K562 (cell line): ENCODE data around the gene RIC3. TPM values are rescaled to one million over a fixed set of nuclear protein-coding genes. Genes with fewer than 3 reads are reported as not detected.

Experiments used
- ATAC-seq: fragments of 200-7000 bp; cut with Tn5 transposase; 3 replicates; pipeline ENCODE4 v1.9.1; 2020; ENCODE audit warnings: moderate library complexity
- BruUV-seq: library from RNA; stranded (reverse); fragments of 400-500 nt; replicated peaks from 2 replicates; lab custom pipeline; 2021; lab: Mats Ljungman, UMichigan
- CTCF ChIA-PET: fragments of 300-600 bp; formaldehyde crosslinking; extraction: SDS; loops from one replicate; lab custom pipeline; 2021; ENCODE audit warnings: low intra/inter-chr PET ratio; lab: Yijun Ruan, JAX
- POLR2A ChIA-PET: fragments of 300-600, 350-650 bp; sonication (Branson Sonifier 250); formaldehyde crosslinking; extraction: SDS; loops from one replicate; lab custom pipeline; 2021; ENCODE audit warnings: antibody characterized with exemption, inconsistent platforms; lab: Yijun Ruan, JAX
- DNase-seq, 4 experiments: peaks; one replicate each; pipeline versions ENCODE4 v3.0.0 to v3.0.0-alpha.2; 2011 to 2018; ENCODE audit warnings: low spot score in 3 of 4, mixed read lengths in 3 of 4; ENCODE audit errors: extremely low read depth in 1 of 4
- FAIRE-seq: peaks from 2 replicates; lab custom pipeline; 2011; peaks lifted over from hg19 to GRCh38; lab: Jason Lieb, UNC
- H2AFZ ChIP-seq: 2 replicates; pipeline ENCODE4 v1.6.0; 2011; ENCODE audit warnings: low read depth, low read length, control low read depth, inconsistent platforms
- H3K27ac ChIP-seq: fragments of 200-600 bp; 3 replicates; pipeline ENCODE4 v1.8.0; 2011; ENCODE audit warnings: low read depth, mild to moderate bottlenecking, control low read depth, inconsistent platforms, low read length, moderate library complexity, mixed read lengths; ENCODE audit errors: extremely low read depth
- H3K27me3 ChIP-seq, 2 experiments: fragments of 300-600 bp in 1 of 2; 2 replicates in 1 of 2; 3 replicates in 1 of 2; pipeline versions ENCODE4 v1.6.0 to v1.8.0; 2011; ENCODE audit warnings: inconsistent platforms in 2 of 2, low read length in 2 of 2, mild to moderate bottlenecking in 1 of 2, mixed read lengths in 1 of 2, moderate library complexity in 1 of 2; ENCODE audit not compliant: control insufficient read depth in 2 of 2, insufficient read depth in 2 of 2
- H3K36me3 ChIP-seq: fragments of 300-600 bp; 3 replicates; pipeline ENCODE4 v1.8.0; 2011; ENCODE audit warnings: mild to moderate bottlenecking, low read length, inconsistent platforms; ENCODE audit not compliant: control insufficient read depth, insufficient read depth
- H3K4me1 ChIP-seq, 2 experiments: fragments of 200-600 bp in 1 of 2; replicated peaks in 1 of 2; 2 replicates in 1 of 2; 3 replicates in 1 of 2; pipeline versions ENCODE4 v1.5.1 to v1.8.0; 2011; ENCODE audit warnings: inconsistent platforms in 2 of 2, low read length in 2 of 2, mild to moderate bottlenecking in 1 of 2, mixed read lengths in 1 of 2, moderate library complexity in 1 of 2; ENCODE audit not compliant: control insufficient read depth in 2 of 2, insufficient read depth in 2 of 2
- H3K4me2 ChIP-seq: 2 replicates; pipeline ENCODE4 v1.6.1; 2011; ENCODE audit warnings: low read length, control low read depth, inconsistent platforms, mixed read lengths; ENCODE audit not compliant: insufficient read depth
- H3K4me3 ChIP-seq: fragments of 200-600 bp; sonication (generic), shearing (Covaris generic); 2 replicates; pipeline ENCODE4 v1.5.1; 2016; ENCODE audit warnings: control low read depth, inconsistent platforms
- H3K79me2 ChIP-seq: fragments of 200-600 bp; 3 replicates; pipeline ENCODE4 v1.8.0; 2011; ENCODE audit warnings: low read length, inconsistent platforms; ENCODE audit not compliant: control insufficient read depth, insufficient read depth
- H3K9ac ChIP-seq, 2 experiments: 2 replicates each; pipeline versions ENCODE4 v1.6.0 to v1.6.1; 2011; ENCODE audit warnings: low read depth in 2 of 2, low read length in 2 of 2, control low read depth in 1 of 2, inconsistent platforms in 1 of 2, mild to moderate bottlenecking in 1 of 2, mixed read lengths in 1 of 2; ENCODE audit not compliant: insufficient read depth in 1 of 2
- H3K9me1 ChIP-seq: one replicate; pipeline ENCODE4 v1.6.0; 2011; ENCODE audit warnings: inconsistent platforms, mild to moderate bottlenecking, low read length, moderate library complexity; ENCODE audit not compliant: control insufficient read depth, insufficient read depth
- H3K9me3 ChIP-seq: replicated peaks from 2 replicates; pipeline ENCODE4 v1.5.1; 2011; ENCODE audit warnings: low read depth, low read length, inconsistent platforms; ENCODE audit not compliant: control insufficient read depth, insufficient read depth
- H4K20me1 ChIP-seq: replicated peaks from 2 replicates; pipeline ENCODE4 v1.6.1; 2011; ENCODE audit warnings: low read length, inconsistent platforms, mixed read lengths; ENCODE audit not compliant: control insufficient read depth, insufficient read depth
- ARNT ChIP-seq, 2 experiments: fragments of 450-650 bp; IDR thresholded peaks; 2 replicates each; pipeline ENCODE4 v1.6.1; 2016; ENCODE audit warnings: mild to moderate bottlenecking in 1 of 2
- ATF3 ChIP-seq, 2 experiments: fragments of 450-650 bp in 1 of 2; sonication (generic) in 1 of 2; formaldehyde crosslinking in 1 of 2; IDR thresholded peaks in 1 of 2; conservative IDR thresholded peaks in 1 of 2; 2 replicates each; pipeline versions ENCODE4 v1.6.1 to v1.8.1; 2016 to 2023; ENCODE audit warnings: mild to moderate bottlenecking in 2 of 2, moderate library complexity in 2 of 2, inconsistent platforms in 1 of 2, missing genetic modification reagents in 1 of 2
- BRD9 ChIP-seq: fragments of 450-650 bp; IDR thresholded peaks from 2 replicates; pipeline ENCODE4 v1.6.1; 2018; ENCODE audit warnings: low read depth; ENCODE audit not compliant: partially characterized antibody
- GTF2F1 ChIP-seq: IDR thresholded peaks from 2 replicates; pipeline ENCODE4 v1.6.1; 2011; ENCODE audit warnings: low read depth, low read length, improper control_type of control experiment
- HDAC8 ChIP-seq: fragments of 450-650 bp; IDR thresholded peaks from 2 replicates; pipeline ENCODE4 v1.6.1; 2016; ENCODE audit warnings: mild to moderate bottlenecking, missing genetic modification characterization, moderate library complexity, missing compliant biosample characterization
- MAFK ChIP-seq: IDR thresholded peaks from 2 replicates; pipeline ENCODE4 v1.6.1; 2011; ENCODE audit warnings: low read length, improper control_type of control experiment
- MAX ChIP-seq: sonication (generic); formaldehyde crosslinking; IDR thresholded peaks from 2 replicates; pipeline ENCODE4 v1.9.0; 2022; ENCODE audit warnings: mild to moderate bottlenecking, missing genetic modification reagents
- NFE2L1 ChIP-seq: fragments of 450-650 bp; IDR thresholded peaks from 2 replicates; pipeline ENCODE4 v1.6.1; 2016; ENCODE audit warnings: missing genetic modification characterization, low read depth, mild to moderate bottlenecking, missing compliant biosample characterization, moderate library complexity, borderline replicate concordance
- POLR3G ChIP-seq: IDR thresholded peaks from 2 replicates; pipeline ENCODE4 v1.6.1; 2011; ENCODE audit not compliant: insufficient read length, insufficient replicate concordance; ENCODE audit errors: extremely low read depth
- RAD51 ChIP-seq: fragments of 450-650 bp; IDR thresholded peaks from 2 replicates; pipeline ENCODE4 v1.7.1; 2016; ENCODE audit warnings: low read depth, mild to moderate bottlenecking, borderline replicate concordance
- RBM17 ChIP-seq: fragments of 200-400 bp; formaldehyde crosslinking; IDR thresholded peaks from 2 replicates; pipeline ENCODE4 v1.6.1; 2017; ENCODE audit warnings: low read depth, mild to moderate bottlenecking, low read length, borderline replicate concordance
- U2AF2 ChIP-seq: fragments of 200-400 bp; formaldehyde crosslinking; optimal IDR thresholded peaks from 2 replicates; pipeline ENCODE3; 2017; ENCODE audit warnings: low read depth, mild to moderate bottlenecking, low read length
- YBX1 ChIP-seq: fragments of 450-650 bp; IDR thresholded peaks from 2 replicates; pipeline ENCODE4 v1.7.1; 2016; ENCODE audit warnings: mild to moderate bottlenecking
- ZEB2 ChIP-seq: fragments of 450-650 bp; IDR thresholded peaks from 2 replicates; pipeline ENCODE4 v1.6.1; 2016
- ZNF766 ChIP-seq: fragments of 200-800 bp; sonication (Bioruptor generic); conservative IDR thresholded peaks from 2 replicates; pipeline ENCODE4 v1.6.1; 2016; ENCODE audit warnings: missing genetic modification characterization, missing compliant biosample characterization
- WGBS: fragments of 100-300 bp; shearing (Covaris generic); methylation state at CpG from one replicate; pipeline ENCODE4 v1.1.6; 2016; ENCODE audit warnings: low coverage, mixed read lengths; ENCODE audit not compliant: insufficient coverage; ENCODE audit errors: missing lambda C conversion rate; 5-methylcytosine and 5-hydroxymethylcytosine counted together
- in situ Hi-C: fragments of 300-500 bp; cut with MboI; formaldehyde crosslinking; loops from 4 replicates; pipeline ENCODE4 v1.15.0; 2018; ENCODE audit warnings: inconsistent platforms, mixed read lengths
- intact Hi-C: fragments of 100-400 bp; cut with micrococcal nuclease; formaldehyde crosslinking; loops from 2 replicates; pipeline ENCODE4 v1.14.2; 2022
- polyA plus RNA-seq, 8 experiments: library from polyadenylated mRNA; depleted of rRNA in 4 of 8; stranded (reverse) in 5 of 8; unstranded in 3 of 8; fragments of >200 nt; fragmentation: Nextera tagmentation in 2 of 8; fragmentation: Illumina TruSeq in 1 of 8; extraction: Ambion mirVana in 2 of 8; extraction: Trizol in 1 of 8; gene quantifications; 2 replicates each; pipeline versions ENCODE4 v1.2.1 to v1.2.3, GENCODE V29; 2011 to 2014; ENCODE audit warnings: inconsistent platforms in 1 of 8, missing spikeins in 1 of 8
- total RNA-seq, 7 experiments: library from RNA; depleted of rRNA in 6 of 7; stranded (reverse); fragments of >200 nt in 6 of 7; fragmentation: Illumina TruSeq in 2 of 7; extraction: Trizol in 2 of 7; gene quantifications; 2 replicates each; pipeline versions ENCODE4 v1.2.1 to v1.2.3, GENCODE V29; 2011 to 2021; ENCODE audit warnings: low replicate concordance in 1 of 7
- TF ChIP-seq, protein P1 (sequence below), 2 experiments: fragments of 150-350 bp in 1 of 2; IDR thresholded peaks; 2 replicates each; pipeline ENCODE4 v1.6.1; 2012 to 2016; ENCODE audit warnings: low read depth in 2 of 2, low read length in 2 of 2, mild to moderate bottlenecking in 1 of 2, moderate library complexity in 1 of 2
- TF ChIP-seq, protein P2 (sequence below): fragments of 200-800 bp; sonication (Bioruptor generic); IDR thresholded peaks from 2 replicates; pipeline ENCODE4 v1.6.1; 2017; ENCODE audit warnings: missing genetic modification characterization, missing compliant biosample characterization

The RIC3 gene
- total and polyA plus RNA-seq, 9 of the 15 experiments (the other 6 are each of a cell fraction or from before 2014, with no cell fraction given): 0.03 to 0.16 (median 0.05) TPM; not detected in 4

GRCh38 chr11:8063324-8063723, 105.5 kb downstream of the RIC3 start:
- Histone ChIP-seq H2AFZ (no peak overlapping the region), H3K27me3 (peaks cover 5 to 69% of the 10 kb centered on the region in 2 experiments; a peak in 4 of 5 replicates), H3K36me3 (no peaks in the 10 kb centered on the region), H3K4me3 (no peak overlapping the region), H4K20me1 (peaks cover 1% of the 10 kb centered on the region; the same call in 1 of the 2 replicates), H3K9ac (no peak overlapping the region), H3K4me1 (peaks cover 1 to 4% of the 10 kb centered on the region in 2 experiments; a peak in 2 of 5 replicates), H3K9me1 (no peaks in the 10 kb centered on the region), H3K4me2 (no peak overlapping the region), H3K79me2 (no peaks in the 10 kb centered on the region), H3K9me3 (no peaks in the 10 kb centered on the region), H3K27ac (no peak overlapping the region)
- FAIRE-seq (no peak), DNase-seq (no peak), ATAC-seq (no peak)
- CTCF ChIA-PET: no interaction called here
- intact Hi-C loops: no loop called here
- no TSS peak for BruUV-seq
- in situ Hi-C loops: no loop called here
- 2% methylated on average over 7 of the region's 7 CpGs for WGBS
- POLR2A ChIA-PET: no interaction called here
- TF ChIP-seq BRD9 (no peak), YBX1 (no peak), MAFK (no peak), ZEB2 (no peak), HDAC8 (tag) (no peak), POLR3G (no peak), RAD51 (no peak), NFE2L1 (no peak), GTF2F1 (no peak), U2AF2 (no peak), ATF3 (IDR thresholded peaks at IDR 0.05) (no peak), ATF3 (CRISPR knock-in tag; conservative IDR thresholded peaks at IDR 0.05) (no peak), ARNT (IDR thresholded peaks at IDR 0.05) (no peak), RBM17 (no peak), MAX (CRISPR knock-in tag) (no peak), ZNF766 (CRISPR knock-in tag) (no peak)
- TF ChIP-seq, protein P1, sequence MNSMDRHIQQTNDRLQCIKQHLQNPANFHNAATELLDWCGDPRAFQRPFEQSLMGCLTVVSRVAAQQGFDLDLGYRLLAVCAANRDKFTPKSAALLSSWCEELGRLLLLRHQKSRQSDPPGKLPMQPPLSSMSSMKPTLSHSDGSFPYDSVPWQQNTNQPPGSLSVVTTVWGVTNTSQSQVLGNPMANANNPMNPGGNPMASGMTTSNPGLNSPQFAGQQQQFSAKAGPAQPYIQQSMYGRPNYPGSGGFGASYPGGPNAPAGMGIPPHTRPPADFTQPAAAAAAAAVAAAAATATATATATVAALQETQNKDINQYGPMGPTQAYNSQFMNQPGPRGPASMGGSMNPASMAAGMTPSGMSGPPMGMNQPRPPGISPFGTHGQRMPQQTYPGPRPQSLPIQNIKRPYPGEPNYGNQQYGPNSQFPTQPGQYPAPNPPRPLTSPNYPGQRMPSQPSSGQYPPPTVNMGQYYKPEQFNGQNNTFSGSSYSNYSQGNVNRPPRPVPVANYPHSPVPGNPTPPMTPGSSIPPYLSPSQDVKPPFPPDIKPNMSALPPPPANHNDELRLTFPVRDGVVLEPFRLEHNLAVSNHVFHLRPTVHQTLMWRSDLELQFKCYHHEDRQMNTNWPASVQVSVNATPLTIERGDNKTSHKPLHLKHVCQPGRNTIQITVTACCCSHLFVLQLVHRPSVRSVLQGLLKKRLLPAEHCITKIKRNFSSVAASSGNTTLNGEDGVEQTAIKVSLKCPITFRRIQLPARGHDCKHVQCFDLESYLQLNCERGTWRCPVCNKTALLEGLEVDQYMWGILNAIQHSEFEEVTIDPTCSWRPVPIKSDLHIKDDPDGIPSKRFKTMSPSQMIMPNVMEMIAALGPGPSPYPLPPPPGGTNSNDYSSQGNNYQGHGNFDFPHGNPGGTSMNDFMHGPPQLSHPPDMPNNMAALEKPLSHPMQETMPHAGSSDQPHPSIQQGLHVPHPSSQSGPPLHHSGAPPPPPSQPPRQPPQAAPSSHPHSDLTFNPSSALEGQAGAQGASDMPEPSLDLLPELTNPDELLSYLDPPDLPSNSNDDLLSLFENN (IDR thresholded peaks at IDR 0.05; ENCODE audit: low read depth in 2 of 2, low read length in 2 of 2): no peak
- TF ChIP-seq, protein P2, sequence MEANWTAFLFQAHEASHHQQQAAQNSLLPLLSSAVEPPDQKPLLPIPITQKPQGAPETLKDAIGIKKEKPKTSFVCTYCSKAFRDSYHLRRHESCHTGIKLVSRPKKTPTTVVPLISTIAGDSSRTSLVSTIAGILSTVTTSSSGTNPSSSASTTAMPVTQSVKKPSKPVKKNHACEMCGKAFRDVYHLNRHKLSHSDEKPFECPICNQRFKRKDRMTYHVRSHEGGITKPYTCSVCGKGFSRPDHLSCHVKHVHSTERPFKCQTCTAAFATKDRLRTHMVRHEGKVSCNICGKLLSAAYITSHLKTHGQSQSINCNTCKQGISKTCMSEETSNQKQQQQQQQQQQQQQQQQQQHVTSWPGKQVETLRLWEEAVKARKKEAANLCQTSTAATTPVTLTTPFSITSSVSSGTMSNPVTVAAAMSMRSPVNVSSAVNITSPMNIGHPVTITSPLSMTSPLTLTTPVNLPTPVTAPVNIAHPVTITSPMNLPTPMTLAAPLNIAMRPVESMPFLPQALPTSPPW (CRISPR knock-in tag): no peak
